HG03460 (cell line): ENCODE results near the gene PWWP2B.

Source experiments
- ATAC-seq: cut with Tn5 transposase; IDR thresholded peaks from one replicate; pipeline ENCODE4 v1.9.1; 2021; ENCODE audit not compliant: unreplicated experiment

PWWP2B gene

GRCh38 chr10:132443983-132444876 is 47.2 kb downstream of the PWWP2B start:
- ATAC-seq, result no peak

GRCh38 chr10:132444877-132445351 is 47.9 kb downstream of the PWWP2B start:
- no peak for ATAC-seq

GRCh38 chr10:132445516-132446194 is 48.7 kb downstream of the PWWP2B start:
- ATAC-seq, result no peak

GRCh38 chr10:132446195-132446581 is 49.2 kb downstream of the PWWP2B start:
- no peak for ATAC-seq

GRCh38 chr10:132446661-132447445 is 49.9 kb downstream of the PWWP2B start:
- peak; percentile 64 for ATAC-seq

- no peak for ATAC-seq
These were observed 50.6 kb downstream of the PWWP2B start for GRCh38 chr10:132447446-132448247.

GRCh38 chr10:132448248-132448731 is 51.3 kb downstream of the PWWP2B start:
- ATAC-seq, result no peak

- no peak for ATAC-seq
These were observed 52.2 kb downstream of the PWWP2B start for GRCh38 chr10:132449051-132449810.

- ATAC-seq, result no peak
These were observed 52.8 kb downstream of the PWWP2B start for GRCh38 chr10:132449811-132450181.

GRCh38 chr10:132450466-132450824 is 53.4 kb downstream of the PWWP2B start:
- no peak for ATAC-seq

GRCh38 chr10:132450825-132451505 is 54.0 kb downstream of the PWWP2B start:
- ATAC-seq, result no peak

GRCh38 chr10:132451506-132452215 is 54.7 kb downstream of the PWWP2B start:
- ATAC-seq, result no peak

- no peak for ATAC-seq
These were observed 55.2 kb downstream of the PWWP2B start for GRCh38 chr10:132452216-132452650.

- ATAC-seq, result peak; percentile 68
These were observed 55.9 kb downstream of the PWWP2B start for GRCh38 chr10:132452651-132453469.

- peak; percentile 16 for ATAC-seq
These were observed 56.5 kb downstream of the PWWP2B start for GRCh38 chr10:132453470-132453861.

- ATAC-seq, result no peak
These were observed 57.5 kb downstream of the PWWP2B start for GRCh38 chr10:132454296-132455198.
